Mesothelial cell of epicardium (in vitro differentiated cells): Measurements from ENCODE around the gene RBMS2. TPM values are rescaled to one million over a fixed set of nuclear protein-coding genes. Genes with fewer than 3 reads are reported as not detected.

Source experiments
- DNase-seq, 2 experiments: peaks; one replicate each; pipeline ENCODE4 v3.0.0; 2021; ENCODE audit warnings: low spot score in 2 of 2; ENCODE audit not compliant: unreplicated experiment in 2 of 2
- H3K27ac Mint-ChIP-seq: 2 replicates; pipeline ENCODE4 v1.8.0; 2021; ENCODE audit warnings: mixed read lengths
- H3K27me3 Mint-ChIP-seq: 2 replicates; pipeline ENCODE4 v1.8.0; 2021; ENCODE audit warnings: low read depth, mixed read lengths
- H3K36me3 Mint-ChIP-seq: 2 replicates; pipeline ENCODE4 v1.8.0; 2021; ENCODE audit warnings: mixed read lengths
- H3K4me1 Mint-ChIP-seq: 2 replicates; pipeline ENCODE4 v1.8.0; 2021; ENCODE audit warnings: mixed read lengths
- H3K4me3 Mint-ChIP-seq: 2 replicates; pipeline ENCODE4 v1.8.0; 2021; ENCODE audit warnings: mild to moderate bottlenecking, moderate library complexity, mixed read lengths
- H3K9me3 Mint-ChIP-seq: 2 replicates; pipeline ENCODE4 v1.8.0; 2021; ENCODE audit warnings: mixed read lengths
- CTCF ChIP-seq: fragments of 200-600 bp; sonication (generic); IDR thresholded peaks from one replicate; pipeline ENCODE4 v1.5.0; 2021; ENCODE audit warnings: antibody characterized with exemption; ENCODE audit not compliant: unreplicated experiment
- total RNA-seq: library from RNA; stranded (reverse); gene quantifications from 3 replicates; pipeline ENCODE4 v1.2.1, GENCODE V29; 2021

Gene RBMS2
- total RNA-seq, 1 donor from 2014 or later: 78.0 TPM

- Mint-ChIP-seq H3K4me3 (no peak overlapping the region), H3K27ac (peak overlapping the region; percentile 17), H3K4me1 (peaks cover 20% of the 10 kb centered on the region), H3K36me3 (peaks cover 25% of the 10 kb centered on the region), H3K27me3 (no peaks in the 10 kb centered on the region), H3K9me3 (no peaks in the 10 kb centered on the region)
- no peak for DNase-seq
- no peak for TF ChIP-seq CTCF
Observed at GRCh38 chr12:56591126-56591525, 69.5 kb downstream of the RBMS2 start.

- DNase-seq: no peak
- H3K36me3 Mint-ChIP-seq: peaks cover 25% of the 10 kb centered on the region
Observed at GRCh38 chr12:56591961-56592360, 70.3 kb downstream of the RBMS2 start.

GRCh38 chr12:56593909-56594621 is 72.4 kb downstream of the RBMS2 start:
- peak overlapping the region; percentile 92 for H3K27ac Mint-ChIP-seq
- H3K36me3 Mint-ChIP-seq: peaks cover 16% of the 10 kb centered on the region
- peak; percentile 27 to 68 for DNase-seq
- no peak overlapping the region for H3K4me3 Mint-ChIP-seq
- no peaks in the 10 kb centered on the region for H3K27me3 Mint-ChIP-seq
- no peaks in the 10 kb centered on the region for H3K9me3 Mint-ChIP-seq
- peak; percentile 67 for TF ChIP-seq CTCF
- peaks cover 25% of the 10 kb centered on the region for H3K4me1 Mint-ChIP-seq

More at GRCh38 chr12:56591961-56592360, 70.3 kb downstream of the RBMS2 start:
- no peak for TF ChIP-seq CTCF
- H3K9me3 Mint-ChIP-seq: no peaks in the 10 kb centered on the region
- peaks cover 22% of the 10 kb centered on the region for H3K4me1 Mint-ChIP-seq
- H3K27me3 Mint-ChIP-seq: no peaks in the 10 kb centered on the region
- H3K27ac Mint-ChIP-seq: peak overlapping the region; percentile 57
- H3K4me3 Mint-ChIP-seq: no peak overlapping the region

GRCh38 chr12:56596815-56597214 is 75.2 kb downstream of the RBMS2 start:
- H3K36me3 Mint-ChIP-seq: peaks cover 24% of the 10 kb centered on the region
- no peak for DNase-seq

GRCh38 chr12:56599041-56599440 is 77.4 kb downstream of the RBMS2 start:
- no peak for DNase-seq
- no peak overlapping the region for H3K27ac Mint-ChIP-seq
- peaks cover 14% of the 10 kb centered on the region for H3K4me1 Mint-ChIP-seq
- TF ChIP-seq CTCF: no peak
- no peaks in the 10 kb centered on the region for H3K9me3 Mint-ChIP-seq
- H3K36me3 Mint-ChIP-seq: peaks cover 40% of the 10 kb centered on the region
- H3K4me3 Mint-ChIP-seq: no peak overlapping the region
- H3K27me3 Mint-ChIP-seq: no peaks in the 10 kb centered on the region

More at GRCh38 chr12:56596815-56597214, 75.2 kb downstream of the RBMS2 start:
- Mint-ChIP-seq H3K4me3 (no peak overlapping the region), H3K27ac (peak overlapping the region; percentile 64), H3K9me3 (no peaks in the 10 kb centered on the region), H3K4me1 (peaks cover 23% of the 10 kb centered on the region), H3K27me3 (no peaks in the 10 kb centered on the region)
- TF ChIP-seq CTCF: no peak
